ENCODE measurements around the gene GABARAP.

The GABARAP gene

GRCh38 chr17:7221278-7222092 is 20.8 kb downstream of the GABARAP start:
- no peak for DNase-seq

DNA sequence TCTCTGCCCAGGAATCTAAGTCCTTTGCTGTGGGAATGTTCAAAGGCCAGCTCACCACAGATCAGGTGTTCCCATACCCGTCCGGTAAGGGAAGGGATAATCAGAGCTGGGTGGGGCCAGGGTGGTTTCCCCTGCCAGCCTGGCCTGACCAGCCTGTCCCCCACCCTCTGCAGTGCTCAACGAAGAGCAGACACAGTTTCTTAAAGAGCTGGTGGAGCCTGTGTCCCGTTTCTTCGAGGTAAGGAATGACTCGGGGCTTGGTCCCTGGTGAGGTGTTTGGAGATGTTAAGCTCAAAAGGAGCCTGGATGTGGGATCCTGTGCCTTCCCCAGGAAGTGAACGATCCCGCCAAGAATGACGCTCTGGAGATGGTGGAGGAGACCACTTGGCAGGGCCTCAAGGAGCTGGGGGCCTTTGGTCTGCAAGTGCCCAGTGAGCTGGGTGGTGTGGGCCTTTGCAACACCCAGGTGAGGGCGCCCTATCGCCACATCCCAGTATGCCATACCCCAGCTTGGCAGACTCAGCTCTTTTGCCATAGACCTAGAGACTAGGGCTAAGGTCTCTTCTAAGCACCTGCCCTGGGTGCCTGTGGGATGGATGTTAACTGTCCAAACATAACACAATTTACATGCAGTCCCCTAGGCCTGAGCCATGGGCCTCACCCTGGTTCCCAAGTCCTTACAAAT is 21.5 kb downstream of the GABARAP start:
- peak; percentile 42 for DNase-seq

DNA sequence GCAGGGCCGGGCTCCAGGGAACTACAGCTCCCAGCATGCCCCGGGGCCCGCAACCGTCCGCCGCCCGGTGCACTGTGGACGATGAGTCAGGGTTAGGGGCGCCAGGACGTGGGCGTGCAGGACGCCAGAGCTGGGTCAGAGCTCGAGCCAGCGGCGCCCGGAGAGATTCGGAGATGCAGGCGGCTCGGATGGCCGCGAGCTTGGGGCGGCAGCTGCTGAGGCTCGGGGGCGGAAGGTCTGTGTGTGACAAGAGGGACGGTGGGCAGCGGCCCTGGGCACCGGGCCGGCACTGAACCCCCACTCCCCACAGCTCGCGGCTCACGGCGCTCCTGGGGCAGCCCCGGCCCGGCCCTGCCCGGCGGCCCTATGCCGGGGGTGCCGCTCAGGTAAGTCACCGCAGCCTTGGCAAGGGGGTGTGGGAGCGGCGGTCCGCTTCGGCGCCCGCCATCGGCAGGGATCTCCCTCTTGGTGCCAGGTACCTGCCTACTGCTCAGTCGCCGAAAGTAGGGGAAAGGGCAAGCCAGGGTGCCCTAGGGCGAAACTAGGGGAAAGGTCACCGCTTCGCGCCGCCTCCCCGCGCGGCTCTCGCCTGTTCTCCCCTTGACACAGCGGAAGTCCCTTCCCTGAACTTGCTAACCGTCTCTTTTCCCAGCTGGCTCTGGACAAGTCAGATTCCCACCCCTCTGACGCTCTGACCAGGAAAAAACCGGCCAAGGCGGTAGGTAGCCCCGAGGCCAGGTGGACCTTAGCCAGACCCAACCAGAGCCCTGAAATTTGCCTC is 22.2 kb downstream of the GABARAP start, which contains the start of the genes ACADVL and DLG4:
Gene ACADVL, plus strand, starts transcription at position 127 of the 781 bp plus-strand sequence. Its CDS starts 47 bp downstream, at position 174.
Gene DLG4, minus strand, starts transcription at position 25 of the 781 bp plus-strand sequence.
- DNase-seq: peak; percentile 86

DNA sequence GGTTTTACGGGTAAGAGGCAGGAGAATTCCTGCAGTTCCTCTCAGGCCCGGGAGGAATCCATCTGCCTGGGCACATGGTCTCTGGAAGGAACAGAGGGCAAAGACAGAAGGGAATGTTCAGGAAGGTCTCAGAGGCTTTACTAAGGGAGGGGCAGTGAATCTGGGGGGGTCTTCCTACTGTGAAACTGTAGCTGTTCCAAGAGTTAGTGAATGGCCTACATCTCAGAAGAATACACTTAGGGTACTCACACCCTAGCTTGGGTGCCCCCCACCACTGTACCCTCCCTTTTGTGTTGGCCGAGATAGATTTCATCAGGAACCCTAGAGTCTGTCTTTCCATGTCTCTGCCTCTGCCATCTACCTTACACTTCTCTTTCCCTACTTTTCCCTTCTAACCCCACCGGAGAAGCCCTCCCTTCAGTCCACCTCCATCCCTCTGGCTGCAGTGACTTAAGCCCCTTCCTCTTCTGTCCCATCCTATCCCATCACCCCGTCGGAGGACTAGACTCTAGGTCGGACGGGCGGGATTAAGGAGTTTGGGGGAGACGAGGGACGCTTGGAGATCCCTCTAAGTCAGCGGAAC is 22.9 kb downstream of the GABARAP start:
- no peak for DNase-seq

DNA sequence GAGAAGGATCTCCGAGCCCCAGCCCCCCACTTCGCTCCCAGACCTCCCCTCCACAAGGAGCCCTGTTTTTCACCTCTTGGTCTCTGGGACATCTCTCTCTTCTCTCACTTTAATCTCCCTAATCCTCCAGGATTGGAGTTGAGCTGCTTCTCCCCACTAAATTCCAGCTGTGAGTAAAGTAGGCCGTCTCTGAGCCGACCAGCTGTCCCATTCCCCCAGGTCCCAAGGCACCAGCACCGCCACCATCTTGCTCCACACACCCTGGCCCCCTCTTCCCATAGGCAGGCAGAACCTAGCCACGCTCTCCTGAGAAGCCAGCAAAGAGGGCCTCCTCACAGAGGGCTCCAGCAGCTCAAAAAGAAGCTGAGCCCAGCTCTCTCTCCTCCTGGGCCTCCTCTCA is 23.5 kb downstream of the GABARAP start:
- no peak for DNase-seq

DNA sequence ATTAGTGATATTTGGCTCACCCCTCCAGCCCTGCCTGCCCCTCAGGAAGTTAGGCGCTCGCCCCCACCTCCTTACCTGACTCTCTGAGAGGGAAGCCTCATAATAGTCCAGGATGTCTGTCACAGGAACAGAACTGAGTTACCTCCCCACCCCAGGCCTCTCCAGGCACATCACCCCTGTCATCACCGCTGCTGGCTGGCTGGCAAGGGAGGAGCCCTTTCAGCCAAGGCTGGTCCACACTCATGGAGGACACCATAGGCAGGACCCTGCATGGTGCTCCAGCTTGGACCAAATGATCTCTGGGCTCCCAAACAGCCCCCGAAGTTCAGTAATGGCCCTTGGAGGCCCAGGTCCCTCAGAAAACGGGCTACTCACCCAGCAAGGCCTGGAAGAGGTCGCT is 24.1 kb downstream of the GABARAP start:
- no peak for DNase-seq

GRCh38 chr17:7217113-7217987 is 24.9 kb downstream of the GABARAP start:
- DNase-seq: peak; percentile 37

DNA sequence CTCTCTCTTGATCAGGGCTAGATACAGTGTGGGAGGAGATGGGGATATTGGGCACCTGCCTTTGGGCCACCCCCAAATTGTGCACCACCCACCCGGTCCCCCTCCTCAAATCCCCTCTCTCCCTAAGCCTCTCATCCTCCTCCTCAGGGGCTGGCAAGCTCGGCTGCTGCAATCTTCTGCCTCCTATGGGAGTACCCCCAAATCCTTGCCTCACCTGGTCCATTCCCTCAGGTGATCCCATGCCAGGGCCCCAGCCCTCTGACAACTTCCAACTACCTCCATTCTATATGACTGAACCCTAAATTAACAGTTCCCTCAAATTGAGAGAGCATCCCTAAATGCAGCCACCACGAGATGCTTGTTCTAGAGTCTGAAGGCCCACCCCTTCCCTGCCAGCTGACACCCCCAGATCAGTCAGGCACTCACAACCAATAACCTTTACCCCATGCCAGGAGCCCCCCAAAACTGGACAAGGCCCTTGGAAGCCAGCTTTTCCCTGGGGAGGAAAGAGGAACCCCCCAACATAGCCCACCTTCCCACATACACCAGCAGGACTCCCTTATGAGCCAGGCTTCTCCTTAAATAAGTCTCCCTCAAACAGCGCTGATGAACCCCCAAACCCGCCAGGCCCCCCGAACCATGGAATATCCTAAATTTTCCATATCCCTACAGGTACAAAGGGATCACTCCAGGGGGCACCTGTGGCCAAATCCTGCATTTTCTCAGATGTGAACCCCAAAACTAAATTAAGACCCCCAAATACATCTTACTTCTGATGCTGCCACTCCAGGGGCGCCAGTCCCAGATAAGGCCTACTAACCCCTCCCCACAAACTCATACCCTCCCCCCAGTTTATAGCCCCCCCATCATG is 25.8 kb downstream of the GABARAP start:
- DNase-seq: no peak

DNA sequence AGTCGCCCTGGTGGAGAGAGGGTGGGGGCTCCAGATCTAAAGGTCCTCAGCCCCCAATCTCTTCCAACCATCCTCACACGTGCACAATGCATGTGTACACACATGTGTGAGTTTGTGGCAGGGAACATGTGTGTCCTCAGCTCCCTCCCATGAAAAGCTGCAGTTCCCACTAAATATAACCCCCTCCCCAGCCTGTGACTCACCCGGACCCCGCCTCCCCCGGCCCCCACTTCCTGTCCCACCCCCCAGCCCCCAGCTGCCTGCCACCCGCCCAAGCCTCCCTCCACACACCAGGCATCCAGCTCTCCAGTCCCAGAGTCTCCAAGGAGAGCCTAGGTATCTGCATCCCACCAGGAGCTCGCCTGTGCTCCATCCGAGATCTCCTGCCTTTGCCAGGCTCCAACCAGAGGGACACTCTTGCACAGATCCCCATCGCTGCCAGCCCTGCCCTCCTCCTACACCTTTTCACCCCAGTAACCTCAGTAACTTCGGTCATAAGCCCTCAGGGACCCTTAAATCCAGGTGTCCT is 26.5 kb downstream of the GABARAP start:
- DNase-seq: no peak

GRCh38 chr17:7215136-7215638 is 27.1 kb downstream of the GABARAP start:
- no peak for DNase-seq

DNA sequence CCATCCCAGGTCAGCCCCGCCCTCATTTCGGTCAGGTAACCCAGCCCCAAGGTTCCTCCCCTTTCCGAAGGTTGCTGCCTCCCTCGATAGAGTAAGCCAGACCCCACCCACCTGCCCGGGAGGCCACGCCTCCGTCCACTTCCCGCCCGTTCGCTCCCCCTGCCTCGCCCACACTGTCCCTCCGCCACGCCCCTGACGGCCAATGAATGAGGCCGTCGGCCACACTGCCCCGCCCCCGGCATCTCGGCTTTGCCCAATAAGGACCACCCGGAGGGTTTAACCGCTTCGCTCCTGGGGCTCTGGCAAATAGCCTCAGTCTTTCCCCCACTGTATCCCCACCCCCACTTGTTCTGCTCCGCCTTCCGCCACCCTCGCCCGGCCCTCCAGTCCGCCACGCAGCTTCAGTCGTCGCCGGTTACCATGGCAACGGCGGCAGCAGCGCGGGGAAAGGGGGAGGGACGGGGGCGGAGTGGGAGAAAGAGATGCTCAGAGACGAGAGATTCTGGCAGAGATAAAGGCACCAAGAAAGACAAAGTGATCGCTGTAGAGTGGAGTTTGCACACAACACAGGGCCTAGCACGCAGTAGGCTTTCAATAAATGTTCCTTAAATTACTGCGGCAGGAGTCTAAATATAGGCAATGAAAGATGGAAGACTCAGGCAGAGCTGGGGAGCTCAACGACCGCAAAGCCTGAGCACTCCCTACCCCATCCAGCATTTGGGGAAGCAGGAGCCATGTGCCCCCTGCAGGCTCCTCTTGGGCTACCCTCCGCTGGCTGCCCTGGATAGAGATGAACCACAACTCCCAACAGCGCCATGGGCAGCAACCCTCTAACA is 27.7 kb downstream of the GABARAP start:
- peak; percentile 90 for DNase-seq

DNA sequence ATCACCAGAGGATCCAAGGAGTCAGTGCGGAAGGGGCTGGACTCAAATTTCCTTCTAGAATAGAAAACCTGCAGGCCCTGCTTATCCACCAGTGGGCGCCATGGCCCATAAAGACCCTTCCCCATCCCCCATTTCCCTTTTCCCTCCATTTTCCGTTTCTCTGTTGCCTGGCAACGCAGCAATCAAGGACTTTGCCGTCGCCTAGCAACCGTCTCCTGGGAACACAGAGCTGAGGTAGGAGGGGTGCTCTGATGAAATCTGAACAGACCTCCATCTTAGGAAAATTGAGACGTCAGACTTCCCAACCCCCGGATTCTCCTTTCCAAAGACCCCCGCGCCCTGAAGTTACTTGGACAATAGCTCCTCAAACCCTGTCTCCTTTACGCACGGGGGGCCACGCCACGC is 28.4 kb downstream of the GABARAP start:
- peak; percentile 62 for DNase-seq

- DNase-seq: no peak
Measured at GRCh38 chr17:7211491-7212273, 30.6 kb downstream of the GABARAP start.

DNA sequence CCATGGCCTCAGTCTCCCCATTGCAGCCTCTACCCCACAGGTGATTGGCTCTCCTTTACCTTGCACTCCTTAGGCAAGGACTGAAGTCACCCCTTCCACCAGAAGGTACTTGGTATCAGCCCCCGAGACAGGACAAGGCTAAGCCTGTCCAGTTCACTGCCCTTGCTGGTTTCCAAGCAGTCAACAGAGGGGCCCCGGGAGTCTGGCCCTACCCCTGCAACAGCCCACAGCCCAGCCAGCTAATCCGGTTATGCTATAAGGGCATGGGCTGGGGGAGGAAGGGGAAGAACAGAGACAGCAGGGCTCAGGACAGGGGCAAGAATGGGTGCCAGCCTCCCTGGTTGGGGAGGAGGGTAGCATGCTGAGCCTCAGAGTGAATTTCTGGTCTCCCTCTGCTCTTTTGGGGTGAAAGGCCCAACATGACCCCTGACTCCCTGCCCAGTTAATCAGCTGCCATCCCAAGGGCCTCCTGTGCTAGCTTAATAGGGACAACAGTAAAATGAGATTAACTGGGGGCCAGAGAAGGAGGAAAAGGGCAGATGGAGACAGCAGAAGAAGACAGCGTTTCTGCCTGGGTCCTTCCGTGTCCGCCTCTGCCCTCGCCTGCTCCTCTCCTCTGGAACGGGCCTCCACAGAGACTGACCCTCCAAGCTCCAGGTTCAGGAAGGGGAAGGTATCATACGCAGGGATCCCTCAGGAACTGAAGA is 33.3 kb downstream of the GABARAP start:
- no peak for DNase-seq

GRCh38 chr17:7208027-7208571 is 34.1 kb downstream of the GABARAP start:
- DNase-seq: no peak

- no peak for DNase-seq
Measured at GRCh38 chr17:7207120-7208001, 34.9 kb downstream of the GABARAP start.

- DNase-seq: no peak
Measured at GRCh38 chr17:7205561-7205960, 36.7 kb downstream of the GABARAP start.

All from HCEC 1CT (cell line).